Measurements from ENCODE around the gene SCNN1A. TPM values are rescaled to one million over a fixed set of nuclear protein-coding genes. Genes with fewer than 3 reads are reported as not detected.

Gene SCNN1A
- total and polyA plus RNA-seq, 2 donors (not counting 3 experiments of a cell fraction or from before 2014, with no cell fraction given), result 0.12 to 0.18 TPM

GRCh38 chr12:6391013-6391412 is 15.7 kb upstream of the SCNN1A start:
- ChIA-PET POLR2A (no interaction called here), CTCF (interaction anchor here (1.0 to 1.1 kb wide), 2 partner anchors 56 to 74 kb away, joined by 3 read pairs; no protein-coding TSS in a partner anchor)
- no peak overlapping the region for H3K4me3 ChIP-seq (replicated peaks in 1 of 3; ENCODE audit: insufficient read depth in 1 of 3, low read depth in 1 of 3, low read length in 3 of 3)
- H3K4me1 ChIP-seq (ENCODE audit: control insufficient read depth, extremely low read depth, insufficient read depth, low read length), result no peaks in the 10 kb centered on the region
- H3K9ac ChIP-seq (replicated peaks; ENCODE audit: extremely low read depth, insufficient read depth, low read length), result no peak overlapping the region
- H3K36me3 ChIP-seq (ENCODE audit: control insufficient read depth in 2 of 2, extremely low read depth in 1 of 2, insufficient read depth in 2 of 2, low read length in 2 of 2), result peaks cover 10 to 27% of the 10 kb centered on the region in 2 experiments
- intact Hi-C loops (cut with micrococcal nuclease) (no loop called here), dilution Hi-C loops (cut with MboI; ENCODE audit: extremely low pct_ligation_motif_present, low sequenced_read_pairs) (no loop called here)
- no peak for FAIRE-seq
- no peaks in the 10 kb centered on the region for H3K27me3 ChIP-seq (ENCODE audit: control insufficient read depth in 2 of 2, insufficient read depth in 2 of 2, low read length in 2 of 2)
- TF ChIP-seq, protein P1, sequence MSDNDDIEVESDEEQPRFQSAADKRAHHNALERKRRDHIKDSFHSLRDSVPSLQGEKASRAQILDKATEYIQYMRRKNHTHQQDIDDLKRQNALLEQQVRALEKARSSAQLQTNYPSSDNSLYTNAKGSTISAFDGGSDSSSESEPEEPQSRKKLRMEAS (IDR thresholded peaks at IDR 0.05; ENCODE audit: insufficient read depth, insufficient read length), result no peak
- no peak for TF ChIP-seq POLR2AphosphoS5 (IDR thresholded peaks at IDR 0.05; ENCODE audit: insufficient read depth, low read depth, low read length)
- TF ChIP-seq JUN (IDR thresholded peaks at IDR 0.05; ENCODE audit: borderline replicate concordance, insufficient read depth, insufficient read length, low read depth), result no peak
- no peak for TF ChIP-seq FOS (IDR thresholded peaks at IDR 0.05; ENCODE audit: borderline replicate concordance, insufficient read depth, low read length)
- TF ChIP-seq GATA2 (IDR thresholded peaks at IDR 0.05; ENCODE audit: insufficient read depth, insufficient read length, low read depth, low read length), result no peak
- TF ChIP-seq POLR2A (IDR thresholded peaks at IDR 0.05; ENCODE audit: low read depth, low read length), result no peak
- no peak overlapping the region for H3K27ac ChIP-seq (ENCODE audit: insufficient read depth, low read depth, low read length)
- H3K4me2 ChIP-seq (ENCODE audit: insufficient read depth, low read length), result no peak overlapping the region
- H4K20me1 ChIP-seq (replicated peaks; ENCODE audit: control insufficient read depth, extremely low read depth, insufficient read depth, low read length), result no peaks in the 10 kb centered on the region
- no TSS peak for BruUV-seq (replicated peaks)
- H3K9me3 ChIP-seq (replicated peaks; ENCODE audit: control insufficient read depth, insufficient read depth, low read length), result no peaks in the 10 kb centered on the region
- H3K79me2 ChIP-seq (ENCODE audit: control insufficient read depth, insufficient read depth, low read length), result peaks cover 3% of the 10 kb centered on the region
- no peak overlapping the region for H2AFZ ChIP-seq (ENCODE audit: low read depth, low read length)
- no peaks in the 10 kb centered on the region for H3K9me1 ChIP-seq (replicated peaks; ENCODE audit: control insufficient read depth, extremely low read depth, insufficient read depth, low read length)
- DNase-seq (ENCODE audit: low read depth, low spot score), result no peak

GRCh38 chr12:6390084-6390799 is 14.9 kb upstream of the SCNN1A start:
- no peak overlapping the region for H2AFZ ChIP-seq (ENCODE audit: low read depth, low read length)
- dilution Hi-C loops (cut with MboI; ENCODE audit: extremely low pct_ligation_motif_present, low sequenced_read_pairs), result no loop called here
- H3K4me2 ChIP-seq (ENCODE audit: insufficient read depth, low read length), result no peak overlapping the region
- peaks cover 7% of the 10 kb centered on the region for H3K79me2 ChIP-seq (ENCODE audit: control insufficient read depth, insufficient read depth, low read length)
- no peaks in the 10 kb centered on the region for H4K20me1 ChIP-seq (replicated peaks; ENCODE audit: control insufficient read depth, extremely low read depth, insufficient read depth, low read length)
- H3K4me3 ChIP-seq (replicated peaks in 1 of 3; ENCODE audit: insufficient read depth in 1 of 3, low read depth in 1 of 3, low read length in 3 of 3), result no peak overlapping the region
- intact Hi-C loops (cut with micrococcal nuclease), result no loop called here
- peaks cover 2% of the 10 kb centered on the region for H3K4me1 ChIP-seq (ENCODE audit: control insufficient read depth, extremely low read depth, insufficient read depth, low read length)
- ChIA-PET POLR2A (no interaction called here), CTCF (interaction anchor here (1.0 kb wide), 1 partner anchor 75 kb away, joined by 3 read pairs; no protein-coding TSS in a partner anchor)
- FAIRE-seq, result no peak
- BruUV-seq (replicated peaks), result no TSS peak
- H3K27ac ChIP-seq (ENCODE audit: insufficient read depth, low read depth, low read length), result no peak overlapping the region
- H3K9ac ChIP-seq (replicated peaks; ENCODE audit: extremely low read depth, insufficient read depth, low read length), result no peak overlapping the region
- no peaks in the 10 kb centered on the region for H3K9me1 ChIP-seq (replicated peaks; ENCODE audit: control insufficient read depth, extremely low read depth, insufficient read depth, low read length)
- H3K27me3 ChIP-seq (ENCODE audit: control insufficient read depth in 2 of 2, insufficient read depth in 2 of 2, low read length in 2 of 2), result no peaks in the 10 kb centered on the region
- no peaks in the 10 kb centered on the region for H3K9me3 ChIP-seq (replicated peaks; ENCODE audit: control insufficient read depth, insufficient read depth, low read length)
- no peak for DNase-seq (ENCODE audit: low read depth, low spot score)
- TF ChIP-seq GATA2 (IDR thresholded peaks at IDR 0.05; ENCODE audit: insufficient read depth, insufficient read length, low read depth, low read length), result no peak
- TF ChIP-seq, protein P1 (IDR thresholded peaks at IDR 0.05; ENCODE audit: insufficient read depth, insufficient read length), result no peak
- TF ChIP-seq FOS (IDR thresholded peaks at IDR 0.05; ENCODE audit: borderline replicate concordance, insufficient read depth, low read length), result no peak
- TF ChIP-seq EZH2 (IDR thresholded peaks at IDR 0.05; ENCODE audit: borderline replicate concordance, low read depth, low read length, severe bottlenecking), result no peak
- no peak for TF ChIP-seq JUN (IDR thresholded peaks at IDR 0.05; ENCODE audit: borderline replicate concordance, insufficient read depth, insufficient read length, low read depth)
- TF ChIP-seq, protein P2, sequence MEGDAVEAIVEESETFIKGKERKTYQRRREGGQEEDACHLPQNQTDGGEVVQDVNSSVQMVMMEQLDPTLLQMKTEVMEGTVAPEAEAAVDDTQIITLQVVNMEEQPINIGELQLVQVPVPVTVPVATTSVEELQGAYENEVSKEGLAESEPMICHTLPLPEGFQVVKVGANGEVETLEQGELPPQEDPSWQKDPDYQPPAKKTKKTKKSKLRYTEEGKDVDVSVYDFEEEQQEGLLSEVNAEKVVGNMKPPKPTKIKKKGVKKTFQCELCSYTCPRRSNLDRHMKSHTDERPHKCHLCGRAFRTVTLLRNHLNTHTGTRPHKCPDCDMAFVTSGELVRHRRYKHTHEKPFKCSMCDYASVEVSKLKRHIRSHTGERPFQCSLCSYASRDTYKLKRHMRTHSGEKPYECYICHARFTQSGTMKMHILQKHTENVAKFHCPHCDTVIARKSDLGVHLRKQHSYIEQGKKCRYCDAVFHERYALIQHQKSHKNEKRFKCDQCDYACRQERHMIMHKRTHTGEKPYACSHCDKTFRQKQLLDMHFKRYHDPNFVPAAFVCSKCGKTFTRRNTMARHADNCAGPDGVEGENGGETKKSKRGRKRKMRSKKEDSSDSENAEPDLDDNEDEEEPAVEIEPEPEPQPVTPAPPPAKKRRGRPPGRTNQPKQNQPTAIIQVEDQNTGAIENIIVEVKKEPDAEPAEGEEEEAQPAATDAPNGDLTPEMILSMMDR (IDR thresholded peaks at IDR 0.05; ENCODE audit: extremely low read depth in 1 of 2, insufficient read depth in 1 of 2, low read depth in 1 of 2, low read length in 2 of 2), result no peak
- no peak for TF ChIP-seq POLR2AphosphoS5 (IDR thresholded peaks at IDR 0.05; ENCODE audit: insufficient read depth, low read depth, low read length)
- no peak for TF ChIP-seq MYC (IDR thresholded peaks at IDR 0.05; ENCODE audit: low read depth, low read length)
- H3K36me3 ChIP-seq (ENCODE audit: control insufficient read depth in 2 of 2, extremely low read depth in 1 of 2, insufficient read depth in 2 of 2, low read length in 2 of 2), result peaks cover 11 to 30% of the 10 kb centered on the region in 2 experiments
